ENCODE results near the gene TMEM240.
"Not testable (repeated sequence)": the region's sequence is repeated elsewhere in the genome, so short reads cannot be mapped to it uniquely, and the experiment has no call there.

Gene TMEM240

DNA sequence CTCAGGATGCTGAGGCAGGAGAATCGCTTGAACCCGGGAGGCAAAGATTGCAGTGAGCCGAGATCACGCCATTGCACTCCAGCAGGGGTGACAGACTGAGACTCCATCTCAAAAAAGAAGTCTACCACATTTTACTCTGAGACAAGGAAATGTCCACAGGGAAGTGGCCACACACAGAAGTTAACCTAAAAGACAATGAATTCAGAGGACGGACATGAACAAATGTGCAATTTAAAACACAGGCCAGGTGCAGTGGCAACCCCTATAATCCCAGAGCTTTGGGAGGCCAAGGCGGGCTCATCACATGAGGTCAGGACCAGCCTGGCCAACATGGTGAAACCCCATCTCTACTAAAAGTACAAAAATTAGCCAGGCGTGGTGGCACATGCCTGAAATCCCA lies 17.3 kb upstream of the TMEM240 start:
- not testable (repeated sequence) for DNase-seq (ENCODE audit: low read depth)

GRCh38 chr1:1556961-1557360 lies 16.5 kb upstream of the TMEM240 start:
- not testable (repeated sequence) for DNase-seq (ENCODE audit: low read depth)

GRCh38 chr1:1556505-1556904 lies 16.1 kb upstream of the TMEM240 start:
- no peak for DNase-seq (ENCODE audit: low read depth)

DNA sequence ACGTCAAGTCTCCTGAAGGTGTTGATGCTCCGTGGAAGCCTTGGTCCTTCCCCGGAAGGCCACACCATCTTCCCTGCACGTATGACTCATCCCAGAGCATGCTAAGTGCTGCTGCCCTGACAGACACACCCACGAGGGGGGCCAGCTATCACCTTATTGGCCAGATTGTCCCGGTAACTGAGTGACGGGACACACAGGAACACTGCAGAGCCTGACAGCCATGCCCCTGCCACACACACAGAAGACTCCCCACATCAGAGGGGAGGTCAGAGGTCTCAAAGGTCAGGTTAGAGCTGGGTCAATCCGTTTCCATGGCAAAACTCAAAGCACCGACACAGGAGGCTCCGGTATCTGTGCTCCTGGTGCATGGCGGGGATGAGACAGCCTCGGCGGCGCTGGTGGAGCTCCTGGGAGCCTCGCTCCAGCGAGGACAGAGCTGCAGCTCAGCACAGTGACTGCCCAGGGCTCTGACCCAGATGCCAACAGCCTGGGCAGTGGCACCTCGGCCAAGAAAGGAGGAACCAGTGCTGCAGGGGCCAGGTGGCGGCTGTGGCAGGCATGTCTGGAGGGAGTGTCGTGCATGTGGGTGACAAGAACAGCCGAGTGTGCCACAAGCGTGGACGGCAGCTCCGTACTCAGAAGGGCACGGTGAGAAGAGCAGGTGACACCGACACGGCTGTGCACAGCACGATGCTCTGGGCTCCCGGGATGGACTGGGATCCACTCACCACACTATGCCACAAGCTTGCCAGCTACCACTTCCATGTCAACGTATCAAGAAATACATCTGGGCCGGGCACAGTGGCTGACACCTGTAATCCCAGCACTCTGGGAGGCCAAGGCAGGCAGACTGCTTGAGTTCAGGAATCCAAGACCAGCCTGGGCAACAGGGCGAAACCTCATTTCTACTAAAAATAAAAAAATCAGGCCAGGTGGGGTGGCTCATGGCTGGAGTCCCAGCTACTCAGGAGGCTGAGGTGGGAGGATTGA lies 14.8 kb upstream of the TMEM240 start:
- no peak for DNase-seq (ENCODE audit: low read depth)

- no peak for DNase-seq (ENCODE audit: low read depth)
Observed at GRCh38 chr1:1554550-1554925, 14.1 kb upstream of the TMEM240 start.

- no peak for DNase-seq (ENCODE audit: low read depth)
Observed at GRCh38 chr1:1553821-1554494, 13.5 kb upstream of the TMEM240 start.

GRCh38 chr1:1552263-1552639 lies 11.8 kb upstream of the TMEM240 start:
- no peak for DNase-seq (ENCODE audit: low read depth)

DNA sequence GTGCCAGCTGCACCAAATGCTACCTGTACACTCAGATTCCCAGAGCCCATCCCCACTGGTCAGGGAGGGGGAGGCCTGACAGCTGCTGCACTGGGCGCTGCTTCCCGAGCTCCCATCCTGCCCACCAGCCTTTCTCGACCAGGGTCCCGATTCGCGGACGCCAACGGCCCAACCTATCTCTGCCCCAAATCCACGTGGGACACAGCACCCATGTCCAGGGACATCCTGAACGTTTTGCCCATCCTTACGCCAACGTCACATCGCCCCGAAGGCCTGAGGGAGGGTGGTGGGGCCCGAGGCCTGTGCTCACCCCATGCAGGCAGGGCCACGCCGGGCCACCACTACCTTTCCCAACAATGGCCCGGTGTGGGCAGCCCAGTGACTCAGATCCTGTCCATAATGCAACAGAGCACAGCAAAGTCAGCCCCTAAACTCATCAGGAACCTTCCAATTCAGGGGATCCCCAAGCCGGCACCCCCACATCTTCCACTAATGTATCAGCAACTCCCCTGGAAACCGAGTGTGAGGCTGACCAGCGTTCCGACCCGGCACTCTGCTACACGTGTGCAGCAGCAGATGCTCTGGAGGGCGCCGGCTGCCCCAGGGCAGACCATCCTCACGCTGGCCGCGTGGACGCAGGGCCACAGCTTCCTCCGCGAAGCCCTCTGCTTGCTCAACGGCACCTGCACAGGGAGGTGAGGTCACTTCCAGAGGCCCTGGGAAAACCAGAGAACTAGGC lies 11.3 kb upstream of the TMEM240 start:
- DNase-seq (ENCODE audit: low read depth) = no peak

- DNase-seq (ENCODE audit: low read depth) = no peak
Observed at GRCh38 chr1:1550591-1551432, 10.4 kb upstream of the TMEM240 start.

DNA sequence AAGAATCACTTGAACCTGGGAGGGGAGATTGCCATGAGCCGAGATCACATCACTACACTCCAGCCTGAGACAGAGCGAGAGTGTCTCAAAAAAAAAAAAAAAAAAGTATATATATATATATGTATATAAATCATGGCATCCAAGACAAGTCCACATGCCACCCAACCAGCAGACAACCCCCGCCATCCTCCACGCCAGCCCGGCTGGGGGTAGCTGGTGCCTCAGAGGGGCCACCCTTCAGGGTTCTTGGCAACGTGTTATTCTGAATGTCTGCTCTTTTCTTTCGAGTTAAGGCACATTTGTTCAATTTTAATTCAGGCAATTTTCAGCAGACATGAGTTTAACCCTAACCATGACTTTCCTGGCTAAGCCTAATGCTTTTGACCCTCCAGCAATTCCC lies 9.7 kb upstream of the TMEM240 start:
- DNase-seq (ENCODE audit: low read depth) = no peak

DNA sequence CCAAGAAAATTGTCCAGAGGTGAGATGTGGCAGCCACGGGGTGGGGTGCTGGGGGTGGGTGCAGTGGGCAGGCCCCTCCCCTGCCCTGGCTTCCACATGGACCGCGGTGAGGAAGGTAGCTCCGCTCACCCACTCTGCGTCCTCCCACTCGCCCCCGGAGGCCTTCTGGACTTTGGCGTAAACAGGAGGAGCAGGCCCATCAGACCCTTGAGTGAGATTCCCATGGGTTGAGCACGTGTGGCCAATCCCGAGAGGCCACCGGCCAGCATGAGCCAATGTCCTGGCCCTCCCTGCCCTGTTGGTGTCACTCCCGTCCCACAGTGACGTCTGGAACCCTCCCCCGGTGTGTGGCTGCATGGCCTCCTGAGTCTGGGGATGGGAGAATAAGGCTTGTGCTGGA lies 8.2 kb upstream of the TMEM240 start:
- no peak for DNase-seq (ENCODE audit: low read depth)

DNA sequence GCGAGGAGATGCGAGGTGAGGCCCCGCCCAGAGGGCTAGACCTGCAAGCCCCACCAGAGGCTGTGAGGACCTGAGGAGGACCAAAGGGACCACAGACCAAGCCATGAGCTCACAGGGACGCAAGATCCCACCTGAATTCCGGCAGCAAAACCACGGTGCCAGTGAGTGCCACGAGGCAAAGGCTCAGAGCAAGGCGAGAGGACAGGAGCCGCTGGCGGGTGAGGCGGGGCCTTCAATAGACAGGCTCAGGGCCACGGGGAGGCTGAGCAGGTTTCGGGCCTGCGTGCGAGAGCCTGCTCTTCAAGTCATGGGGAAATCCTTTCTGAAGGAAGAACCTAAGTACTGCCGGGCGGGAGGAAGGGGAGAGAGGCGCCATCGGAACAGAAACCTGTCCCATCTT lies 7.1 kb upstream of the TMEM240 start:
- DNase-seq (ENCODE audit: low read depth) = no peak

DNA sequence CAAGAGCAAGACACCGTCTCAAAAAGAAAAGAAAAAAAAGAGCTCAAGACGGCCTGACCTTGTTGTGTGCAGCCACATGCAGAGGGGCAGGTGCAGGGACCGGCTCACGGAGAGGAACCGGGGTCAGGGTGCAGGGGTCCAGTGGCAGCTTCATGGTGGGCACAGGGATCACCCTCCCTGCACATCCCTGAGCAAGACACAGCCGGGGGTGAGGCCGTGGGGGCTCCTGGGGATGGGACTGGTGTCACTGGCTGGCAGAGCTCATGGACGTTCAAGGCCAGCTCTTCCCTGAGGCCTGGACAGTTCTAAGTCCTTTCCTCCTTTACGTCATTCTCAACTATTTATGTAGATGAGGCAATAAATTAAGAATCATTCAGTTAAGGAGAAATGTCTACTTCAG lies 6.6 kb upstream of the TMEM240 start:
- no peak for DNase-seq (ENCODE audit: low read depth)

DNA sequence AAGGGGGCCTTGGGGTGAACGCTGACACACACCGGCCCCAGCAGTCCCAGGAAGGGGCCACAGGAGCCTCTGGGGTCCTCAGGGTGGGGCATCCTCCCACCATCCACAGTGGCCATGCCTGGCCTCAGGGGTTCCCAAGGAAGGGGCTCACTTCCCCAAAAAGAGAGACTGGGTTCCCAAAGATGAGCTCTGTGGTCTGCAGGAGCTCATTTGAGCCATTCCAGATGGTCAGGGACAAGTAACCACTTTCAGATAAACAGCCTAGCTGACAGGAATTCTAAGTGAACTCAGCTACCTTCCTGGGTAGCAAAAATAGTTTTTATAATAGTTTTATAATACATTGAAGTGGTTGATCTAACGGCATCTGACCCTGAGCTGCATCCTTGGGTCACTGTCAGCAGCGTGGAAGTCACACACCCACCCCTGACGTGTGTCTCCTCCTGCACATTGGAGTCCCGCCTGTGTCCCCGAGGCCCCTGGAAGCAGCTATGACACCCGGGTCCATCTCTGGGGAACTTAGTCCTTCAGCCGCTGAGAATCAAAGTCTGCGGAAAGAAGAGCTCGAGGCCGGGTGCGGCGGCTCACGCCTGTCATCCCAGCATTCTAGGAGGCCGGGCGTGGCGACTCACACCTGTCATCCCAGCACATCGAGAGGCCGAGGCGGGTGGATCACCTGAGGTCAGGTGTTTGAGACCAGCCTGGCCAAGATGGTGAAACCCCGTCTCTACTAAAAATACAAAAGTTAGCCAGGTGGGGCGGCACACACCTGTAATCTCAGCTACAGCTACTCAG lies 5.7 kb upstream of the TMEM240 start:
- no peak for DNase-seq (ENCODE audit: low read depth)

DNA sequence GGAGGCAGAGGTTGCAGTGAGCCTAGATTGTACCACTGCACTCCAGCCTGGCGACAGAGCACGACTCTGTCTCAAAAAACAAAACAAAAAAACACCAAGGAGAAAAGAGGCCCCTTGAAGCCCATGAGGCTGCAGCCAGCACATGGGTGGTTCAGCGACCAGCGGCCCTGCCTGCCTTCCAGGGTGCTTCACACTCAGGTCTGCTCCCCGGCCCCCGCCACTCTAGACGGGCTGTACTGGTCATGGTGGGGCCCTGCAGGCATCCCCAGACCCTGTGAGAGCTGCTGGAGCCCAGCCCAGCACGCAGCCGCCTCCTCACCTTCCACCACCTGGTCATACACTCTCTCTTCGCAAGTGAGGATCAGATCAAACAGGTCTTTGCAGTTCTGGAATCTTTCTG lies 4.1 kb upstream of the TMEM240 start:
- no peak for DNase-seq (ENCODE audit: low read depth)

GRCh38 chr1:1543706-1544099 lies 3.3 kb upstream of the TMEM240 start:
- DNase-seq (ENCODE audit: low read depth) = no peak

DNA sequence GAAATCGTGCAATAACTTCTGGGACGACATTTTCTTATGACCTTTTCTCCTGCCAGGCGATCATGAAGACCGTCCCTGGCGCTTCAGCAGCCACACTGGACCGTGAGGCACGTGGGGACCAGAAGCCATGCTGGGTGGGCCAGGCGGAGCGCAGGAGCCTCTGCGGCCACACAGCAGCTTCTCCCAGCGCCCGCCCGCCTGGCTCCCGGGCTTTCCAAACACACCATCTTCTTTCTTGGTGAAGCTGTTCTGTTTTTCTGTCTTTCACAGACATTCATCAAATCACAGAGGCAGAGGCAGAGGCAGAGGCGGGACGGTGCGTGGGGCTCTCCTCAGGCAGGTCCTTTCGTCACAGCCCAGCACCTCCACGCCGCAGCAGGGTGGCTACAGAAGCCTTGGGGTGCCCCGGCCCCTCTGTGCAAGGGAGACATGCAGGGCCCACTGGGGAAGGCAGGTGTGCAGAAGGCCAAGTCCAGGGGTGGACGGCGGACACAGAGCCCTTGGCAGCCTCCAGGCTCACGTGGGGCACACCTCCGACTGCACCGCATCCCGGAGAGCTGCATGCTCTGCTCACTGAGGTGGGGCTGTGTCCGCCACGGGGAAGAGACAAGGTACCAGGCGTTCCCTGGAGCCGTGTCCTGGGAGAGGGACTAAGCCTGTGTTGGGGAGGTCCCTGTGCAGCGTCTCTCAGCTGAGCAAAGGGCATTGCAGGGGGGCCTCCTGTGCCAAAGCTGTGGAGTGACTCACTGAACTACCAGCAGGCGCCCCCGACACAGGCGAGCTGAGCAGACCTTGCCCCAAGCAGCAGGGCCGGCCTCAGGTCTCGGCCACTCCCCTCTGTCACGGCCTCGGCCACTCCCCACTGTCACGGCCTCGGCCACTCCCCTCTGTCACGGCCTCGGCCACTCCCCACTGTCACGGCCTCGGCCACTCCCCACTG lies 2.6 kb upstream of the TMEM240 start:
- DNase-seq (ENCODE audit: low read depth) = no peak

DNA sequence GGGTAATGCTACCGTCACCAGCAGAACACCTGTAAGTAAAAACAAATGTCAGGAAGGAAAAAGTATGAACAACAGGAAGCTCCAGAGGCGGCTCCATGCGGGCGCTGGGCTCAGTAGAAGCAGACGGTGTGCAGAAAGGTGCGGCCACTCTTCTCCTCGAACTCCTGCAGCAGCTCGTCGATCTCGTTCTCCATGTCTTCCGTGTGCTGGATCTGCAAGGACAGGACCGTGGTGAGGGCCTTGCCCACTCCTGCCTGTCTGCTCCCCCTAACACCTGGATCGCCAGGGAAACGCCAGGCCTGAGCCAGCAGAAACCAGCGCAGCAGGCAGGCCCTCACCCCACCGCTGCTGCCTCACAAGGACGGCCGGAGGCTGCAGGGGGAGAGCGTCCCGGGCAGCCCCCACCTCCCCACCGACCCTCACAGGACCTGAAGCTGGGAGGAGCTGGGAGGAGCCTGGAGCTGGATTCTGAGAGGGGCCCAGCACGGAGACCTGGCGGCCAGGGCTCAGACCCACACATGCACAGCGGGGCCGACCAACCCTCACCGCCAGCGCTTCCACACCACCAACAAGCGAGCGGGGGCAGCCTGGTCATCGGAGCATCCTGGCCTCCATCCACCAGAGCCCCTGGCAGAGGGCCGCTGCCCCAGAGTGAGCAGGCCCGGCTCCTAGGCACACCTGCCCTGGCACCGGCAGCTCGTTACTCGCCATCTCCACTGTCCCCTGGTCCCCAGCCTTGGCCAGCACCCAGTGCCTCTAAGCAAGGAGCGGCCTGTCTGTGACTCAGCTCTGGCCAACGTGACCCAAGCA lies 1.7 kb upstream of the TMEM240 start:
- no peak for DNase-seq (ENCODE audit: low read depth)

Data from T follicular helper cell (primary cell).